Neural cell (in vitro differentiated cells): Measurements from ENCODE around the gene LZIC. TPM values are rescaled to one million over a fixed set of nuclear protein-coding genes. Genes with fewer than 3 reads are reported as not detected.

ENCODE experiments used
- H2AFZ ChIP-seq: fragments of 200-600, 300-800 bp; sonication (generic), shearing (Covaris generic); 2 replicates; pipeline ENCODE4 v1.6.0; 2014; ENCODE audit warnings: low read depth, mild to moderate bottlenecking, antibody characterized with exemption, low read length, moderate library complexity
- H3F3A ChIP-seq: fragments of 200-600 bp; shearing (Covaris generic); 2 replicates; pipeline ENCODE4 v1.6.1; 2016; ENCODE audit warnings: mild to moderate bottlenecking, moderate library complexity, mixed read lengths, antibody characterized with exemption, low read length; ENCODE audit not compliant: insufficient read depth, poor library complexity, severe bottlenecking
- H3K27ac ChIP-seq: fragments of 200-600, 300-800 bp; sonication (generic), shearing (Covaris generic); 2 replicates; pipeline ENCODE4 v1.5.1; 2014; ENCODE audit warnings: mild to moderate bottlenecking, low read length, moderate library complexity
- H3K27me3 ChIP-seq: fragments of 300-800, 200-600 bp; sonication (generic), shearing (Covaris generic); 2 replicates; pipeline ENCODE4 v1.6.0; 2014; ENCODE audit warnings: mild to moderate bottlenecking, low read depth, low read length, moderate library complexity; ENCODE audit not compliant: insufficient read depth
- H3K36me3 ChIP-seq: fragments of 300-800, 200-600 bp; sonication (generic), shearing (Covaris generic); 2 replicates; pipeline ENCODE4 v1.5.1; 2014; ENCODE audit warnings: mild to moderate bottlenecking, antibody characterized with exemption, low read length, moderate library complexity; ENCODE audit not compliant: insufficient read depth
- H3K4me2 ChIP-seq: fragments of 300-800, 200-600 bp; sonication (generic), shearing (Covaris generic); 2 replicates; pipeline ENCODE4 v1.6.0; 2014; ENCODE audit warnings: mild to moderate bottlenecking, low read length
- H3K4me3 ChIP-seq: fragments of 300-800, 200-600 bp; sonication (generic), shearing (Covaris generic); 2 replicates; pipeline ENCODE4 v1.5.1; 2014; ENCODE audit warnings: mild to moderate bottlenecking, low read length, moderate library complexity
- H3K79me2 ChIP-seq: fragments of 200-600 bp; shearing (Covaris generic); replicated peaks from 2 replicates; pipeline ENCODE4 v1.6.0; 2014; ENCODE audit warnings: mild to moderate bottlenecking, low read length, moderate library complexity; ENCODE audit not compliant: insufficient read depth
- H3K9ac ChIP-seq: fragments of 300-800, 200-600 bp; sonication (generic), shearing (Covaris generic); 2 replicates; pipeline ENCODE4 v1.6.1; 2016; ENCODE audit warnings: mild to moderate bottlenecking, low read length, mixed read lengths
- H3K9me2 ChIP-seq: fragments of 200-600 bp; shearing (Covaris generic); 2 replicates; pipeline ENCODE4 v1.6.1; 2016; ENCODE audit warnings: mild to moderate bottlenecking, low read length, mixed read lengths; ENCODE audit not compliant: insufficient read depth
- H3K9me3 ChIP-seq: fragments of 200-600, 300-800 bp; sonication (generic), shearing (Covaris generic); 2 replicates; pipeline ENCODE4 v1.6.1; 2016; ENCODE audit warnings: mild to moderate bottlenecking, mixed run types, low read length, moderate library complexity, mixed read lengths
- H4K20me1 ChIP-seq: fragments of 200-600 bp; shearing (Covaris generic); 2 replicates; pipeline ENCODE4 v1.6.1; 2016; ENCODE audit warnings: mild to moderate bottlenecking, mixed run types; ENCODE audit not compliant: insufficient read depth
- EP300 ChIP-seq: fragments of 450-650 bp; conservative IDR thresholded peaks from 2 replicates; pipeline ENCODE4 v1.6.1; 2014; ENCODE audit warnings: antibody characterized with exemption, mild to moderate bottlenecking, moderate library complexity; ENCODE audit not compliant: poor library complexity, severe bottlenecking
- EZH2 ChIP-seq: fragments of 200-600, 300-800 bp; shearing (Covaris generic), sonication (generic); IDR thresholded peaks from 2 replicates; pipeline ENCODE4 v1.6.1; 2014; ENCODE audit warnings: antibody characterized with exemption, low read length, borderline replicate concordance, mild to moderate bottlenecking; ENCODE audit not compliant: insufficient read depth, poor library complexity, severe bottlenecking
- MXI1 ChIP-seq: fragments of 450-650 bp; conservative IDR thresholded peaks from 2 replicates; pipeline ENCODE4 v1.6.1; 2014; ENCODE audit warnings: antibody characterized with exemption, mild to moderate bottlenecking; ENCODE audit not compliant: poor library complexity, severe bottlenecking
- POLR2AphosphoS5 ChIP-seq: IDR thresholded peaks from 2 replicates; pipeline ENCODE4 v1.6.1; 2012
- RAD21 ChIP-seq: fragments of 450-650 bp; conservative IDR thresholded peaks from 2 replicates; pipeline ENCODE4 v1.6.1; 2014; ENCODE audit warnings: antibody characterized with exemption, mild to moderate bottlenecking, moderate library complexity
- SMC3 ChIP-seq: fragments of 450-650 bp; conservative IDR thresholded peaks from 2 replicates; pipeline ENCODE4 v1.6.1; 2014; ENCODE audit warnings: antibody characterized with exemption, mild to moderate bottlenecking, moderate library complexity; ENCODE audit not compliant: poor library complexity
- TAF1 ChIP-seq: IDR thresholded peaks from 2 replicates; pipeline ENCODE4 v1.6.1; 2012; ENCODE audit warnings: low read depth
- polyA plus RNA-seq: library from polyadenylated mRNA; depleted of rRNA; stranded (reverse); fragments of >200 nt; gene quantifications from 2 replicates; pipeline ENCODE4 v1.2.3, GENCODE V29; 2014
- TF ChIP-seq, protein P1 (sequence below): IDR thresholded peaks from 2 replicates; pipeline ENCODE4 v1.6.1; 2012; ENCODE audit warnings: borderline replicate concordance
- TF ChIP-seq, protein P2 (sequence below): fragments of 450-650 bp; IDR thresholded peaks from 2 replicates; pipeline ENCODE4 v1.5.1; 2014; ENCODE audit warnings: antibody characterized with exemption, mild to moderate bottlenecking, moderate library complexity; ENCODE audit not compliant: poor library complexity, severe bottlenecking

Gene LZIC
- polyA plus RNA-seq, 1 donor from 2014 or later: 57.2 TPM

DNA sequence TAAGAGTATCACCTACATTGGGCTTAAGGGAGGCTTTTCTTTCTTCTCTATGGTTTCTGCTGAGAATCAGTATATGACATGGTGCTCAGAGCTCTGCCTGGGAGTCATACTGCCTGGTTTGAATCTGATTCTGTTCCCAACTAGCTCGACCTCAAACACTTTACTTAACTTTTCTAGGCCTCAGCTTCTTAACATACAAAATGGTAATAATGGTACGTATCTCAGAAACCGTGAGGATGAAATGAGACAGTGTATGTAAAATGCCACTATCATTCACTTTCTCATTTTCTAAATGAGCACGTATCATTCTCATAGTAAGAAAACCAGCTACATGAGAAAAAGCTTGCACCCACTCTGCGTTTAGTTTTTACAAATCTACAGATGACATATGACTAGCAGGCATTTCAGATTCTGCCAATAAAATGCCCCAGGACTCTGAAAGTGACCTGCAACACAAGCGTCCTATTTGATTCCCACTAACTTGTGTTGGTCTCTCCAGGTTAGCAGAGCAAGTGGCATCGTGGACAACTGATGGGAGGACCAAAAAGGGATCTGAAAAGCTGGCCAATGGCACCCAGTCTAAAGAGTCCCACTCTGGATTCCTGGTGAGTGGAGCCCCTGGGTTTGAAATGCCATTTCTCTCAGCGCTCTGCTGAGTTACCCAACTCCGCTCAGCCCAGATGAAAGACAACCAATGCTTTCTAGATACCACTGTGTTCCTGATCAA lies 39.2 kb downstream of the LZIC start:
- TF ChIP-seq RAD21 (no peak), SMC3 (no peak), EZH2 (no peak), EP300 (no peak), POLR2AphosphoS5 (no peak), MXI1 (no peak), TAF1 (no peak)
- TF ChIP-seq, protein P1, sequence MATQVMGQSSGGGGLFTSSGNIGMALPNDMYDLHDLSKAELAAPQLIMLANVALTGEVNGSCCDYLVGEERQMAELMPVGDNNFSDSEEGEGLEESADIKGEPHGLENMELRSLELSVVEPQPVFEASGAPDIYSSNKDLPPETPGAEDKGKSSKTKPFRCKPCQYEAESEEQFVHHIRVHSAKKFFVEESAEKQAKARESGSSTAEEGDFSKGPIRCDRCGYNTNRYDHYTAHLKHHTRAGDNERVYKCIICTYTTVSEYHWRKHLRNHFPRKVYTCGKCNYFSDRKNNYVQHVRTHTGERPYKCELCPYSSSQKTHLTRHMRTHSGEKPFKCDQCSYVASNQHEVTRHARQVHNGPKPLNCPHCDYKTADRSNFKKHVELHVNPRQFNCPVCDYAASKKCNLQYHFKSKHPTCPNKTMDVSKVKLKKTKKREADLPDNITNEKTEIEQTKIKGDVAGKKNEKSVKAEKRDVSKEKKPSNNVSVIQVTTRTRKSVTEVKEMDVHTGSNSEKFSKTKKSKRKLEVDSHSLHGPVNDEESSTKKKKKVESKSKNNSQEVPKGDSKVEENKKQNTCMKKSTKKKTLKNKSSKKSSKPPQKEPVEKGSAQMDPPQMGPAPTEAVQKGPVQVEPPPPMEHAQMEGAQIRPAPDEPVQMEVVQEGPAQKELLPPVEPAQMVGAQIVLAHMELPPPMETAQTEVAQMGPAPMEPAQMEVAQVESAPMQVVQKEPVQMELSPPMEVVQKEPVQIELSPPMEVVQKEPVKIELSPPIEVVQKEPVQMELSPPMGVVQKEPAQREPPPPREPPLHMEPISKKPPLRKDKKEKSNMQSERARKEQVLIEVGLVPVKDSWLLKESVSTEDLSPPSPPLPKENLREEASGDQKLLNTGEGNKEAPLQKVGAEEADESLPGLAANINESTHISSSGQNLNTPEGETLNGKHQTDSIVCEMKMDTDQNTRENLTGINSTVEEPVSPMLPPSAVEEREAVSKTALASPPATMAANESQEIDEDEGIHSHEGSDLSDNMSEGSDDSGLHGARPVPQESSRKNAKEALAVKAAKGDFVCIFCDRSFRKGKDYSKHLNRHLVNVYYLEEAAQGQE: no peak
- TF ChIP-seq, protein P2, sequence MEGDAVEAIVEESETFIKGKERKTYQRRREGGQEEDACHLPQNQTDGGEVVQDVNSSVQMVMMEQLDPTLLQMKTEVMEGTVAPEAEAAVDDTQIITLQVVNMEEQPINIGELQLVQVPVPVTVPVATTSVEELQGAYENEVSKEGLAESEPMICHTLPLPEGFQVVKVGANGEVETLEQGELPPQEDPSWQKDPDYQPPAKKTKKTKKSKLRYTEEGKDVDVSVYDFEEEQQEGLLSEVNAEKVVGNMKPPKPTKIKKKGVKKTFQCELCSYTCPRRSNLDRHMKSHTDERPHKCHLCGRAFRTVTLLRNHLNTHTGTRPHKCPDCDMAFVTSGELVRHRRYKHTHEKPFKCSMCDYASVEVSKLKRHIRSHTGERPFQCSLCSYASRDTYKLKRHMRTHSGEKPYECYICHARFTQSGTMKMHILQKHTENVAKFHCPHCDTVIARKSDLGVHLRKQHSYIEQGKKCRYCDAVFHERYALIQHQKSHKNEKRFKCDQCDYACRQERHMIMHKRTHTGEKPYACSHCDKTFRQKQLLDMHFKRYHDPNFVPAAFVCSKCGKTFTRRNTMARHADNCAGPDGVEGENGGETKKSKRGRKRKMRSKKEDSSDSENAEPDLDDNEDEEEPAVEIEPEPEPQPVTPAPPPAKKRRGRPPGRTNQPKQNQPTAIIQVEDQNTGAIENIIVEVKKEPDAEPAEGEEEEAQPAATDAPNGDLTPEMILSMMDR: no peak
- H2AFZ ChIP-seq: no peak overlapping the region
- no peak overlapping the region for H3K4me3 ChIP-seq
- no peak overlapping the region for H3K4me2 ChIP-seq
- no peaks in the 10 kb centered on the region for H3K9me2 ChIP-seq
- peaks cover 15% of the 10 kb centered on the region for H3K79me2 ChIP-seq
- no peak overlapping the region for H3K9ac ChIP-seq
- no peak overlapping the region for H3K27ac ChIP-seq
- H3K36me3 ChIP-seq: no peaks in the 10 kb centered on the region
- H3K9me3 ChIP-seq: no peaks in the 10 kb centered on the region
- no peaks in the 10 kb centered on the region for H4K20me1 ChIP-seq
- H3K27me3 ChIP-seq: no peaks in the 10 kb centered on the region
- no peaks in the 10 kb centered on the region for H3F3A ChIP-seq

DNA sequence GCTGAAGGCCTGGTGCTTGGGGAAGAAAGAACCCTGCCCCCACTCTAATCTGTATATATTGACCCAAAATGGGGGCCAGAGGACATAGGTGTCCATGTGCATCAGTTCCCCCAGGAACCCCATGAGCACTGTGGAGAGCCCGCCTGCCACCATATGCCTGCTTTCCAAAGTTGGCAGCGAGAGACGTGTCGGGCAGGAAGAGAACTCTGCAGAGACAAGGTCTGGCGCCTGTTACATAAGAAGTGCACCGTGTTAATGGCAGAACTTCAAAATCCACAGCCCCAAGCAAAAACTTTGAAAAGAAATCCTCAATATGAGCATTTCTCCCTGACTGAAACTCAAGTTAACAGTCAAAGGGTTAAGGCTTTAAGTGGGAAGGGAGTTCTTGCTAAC lies 41.1 kb downstream of the LZIC start:
- Histone ChIP-seq H3K36me3 (no peaks in the 10 kb centered on the region), H2AFZ (no peak overlapping the region), H3K27ac (no peak overlapping the region), H3K79me2 (peaks cover 11% of the 10 kb centered on the region), H3K9me2 (no peaks in the 10 kb centered on the region), H3K4me2 (no peak overlapping the region), H3K9ac (no peak overlapping the region), H4K20me1 (no peaks in the 10 kb centered on the region), H3K9me3 (no peaks in the 10 kb centered on the region), H3K27me3 (no peaks in the 10 kb centered on the region), H3F3A (no peaks in the 10 kb centered on the region), H3K4me3 (no peak overlapping the region)
- TF ChIP-seq SMC3: no peak
- no peak for TF ChIP-seq MXI1
- TF ChIP-seq POLR2AphosphoS5: no peak
- TF ChIP-seq EP300: no peak
- TF ChIP-seq RAD21: no peak
- TF ChIP-seq, protein P2: no peak
- no peak for TF ChIP-seq EZH2
